OCI-LY7 (cell line): ENCODE measurements around the gene EVX2.

Experiments used
- EZH2phosphoT487 ChIP-seq: fragments of 200-600 bp; sonication (generic); IDR thresholded peaks from 2 replicates; pipeline ENCODE4 v1.6.1; 2018; ENCODE audit warnings: low read depth, borderline replicate concordance, mild to moderate bottlenecking, mixed run types, antibody characterized with exemption, low read length, moderate library complexity, mixed read lengths
- TF ChIP-seq, protein P1 (sequence below): fragments of 200-600 bp; sonication (generic); conservative IDR thresholded peaks from 2 replicates; pipeline ENCODE4 v1.5.1; 2014; ENCODE audit warnings: mild to moderate bottlenecking, antibody characterized with exemption, low read length, moderate library complexity, mixed read lengths

GRCh38 chr2:176078541-176079284, 5.0 kb downstream of the EVX2 start:
- TF ChIP-seq, protein P1, sequence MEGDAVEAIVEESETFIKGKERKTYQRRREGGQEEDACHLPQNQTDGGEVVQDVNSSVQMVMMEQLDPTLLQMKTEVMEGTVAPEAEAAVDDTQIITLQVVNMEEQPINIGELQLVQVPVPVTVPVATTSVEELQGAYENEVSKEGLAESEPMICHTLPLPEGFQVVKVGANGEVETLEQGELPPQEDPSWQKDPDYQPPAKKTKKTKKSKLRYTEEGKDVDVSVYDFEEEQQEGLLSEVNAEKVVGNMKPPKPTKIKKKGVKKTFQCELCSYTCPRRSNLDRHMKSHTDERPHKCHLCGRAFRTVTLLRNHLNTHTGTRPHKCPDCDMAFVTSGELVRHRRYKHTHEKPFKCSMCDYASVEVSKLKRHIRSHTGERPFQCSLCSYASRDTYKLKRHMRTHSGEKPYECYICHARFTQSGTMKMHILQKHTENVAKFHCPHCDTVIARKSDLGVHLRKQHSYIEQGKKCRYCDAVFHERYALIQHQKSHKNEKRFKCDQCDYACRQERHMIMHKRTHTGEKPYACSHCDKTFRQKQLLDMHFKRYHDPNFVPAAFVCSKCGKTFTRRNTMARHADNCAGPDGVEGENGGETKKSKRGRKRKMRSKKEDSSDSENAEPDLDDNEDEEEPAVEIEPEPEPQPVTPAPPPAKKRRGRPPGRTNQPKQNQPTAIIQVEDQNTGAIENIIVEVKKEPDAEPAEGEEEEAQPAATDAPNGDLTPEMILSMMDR = no peak
- no peak for TF ChIP-seq EZH2phosphoT487
